GM12878 (cell line): ENCODE data around the gene LRP1B.

Experiments used
- CTCF ChIP-seq, 3 experiments: IDR thresholded peaks in 2 of 3; conservative IDR thresholded peaks in 1 of 3; 2 replicates each; pipeline ENCODE4 v1.5.1; 2011; ENCODE audit warnings: low read depth in 3 of 3, low read length in 3 of 3, mild to moderate bottlenecking in 3 of 3, control low read depth in 2 of 3, moderate library complexity in 2 of 3, inconsistent platforms in 1 of 3, mixed read lengths in 1 of 3; ENCODE audit not compliant: control insufficient read depth in 2 of 3, insufficient read depth in 1 of 3; ENCODE audit errors: extremely low read depth in 1 of 3
- CUX1 ChIP-seq: IDR thresholded peaks from 2 replicates; pipeline ENCODE4 v1.6.1; 2012; ENCODE audit warnings: improper control_type of control experiment, low read depth, low read length; ENCODE audit not compliant: insufficient replicate concordance
- EZH2 ChIP-seq: IDR thresholded peaks from 2 replicates; pipeline ENCODE4 v1.6.1; 2012; ENCODE audit warnings: low read depth, mild to moderate bottlenecking, control low read depth, inconsistent platforms, low read length, borderline replicate concordance; ENCODE audit not compliant: control insufficient read depth
- JUNB ChIP-seq: IDR thresholded peaks from 2 replicates; pipeline ENCODE4 v1.6.1; 2016; ENCODE audit warnings: antibody characterized with exemption, mild to moderate bottlenecking
- KDM1A ChIP-seq: fragments of 200-600 bp; sonication (generic); IDR thresholded peaks from 2 replicates; pipeline ENCODE4 v1.6.1; 2016; ENCODE audit warnings: borderline replicate concordance
- LARP7 ChIP-seq: fragments of 450-650 bp; IDR thresholded peaks from 2 replicates; pipeline ENCODE4 v1.6.1; 2017; ENCODE audit warnings: mild to moderate bottlenecking
- MYB ChIP-seq: fragments of 150-350 bp; IDR thresholded peaks from 2 replicates; pipeline ENCODE4 v1.6.1; 2014; ENCODE audit warnings: mild to moderate bottlenecking, low read depth, low read length, borderline replicate concordance
- PAX5 ChIP-seq: IDR thresholded peaks from 2 replicates; pipeline ENCODE4 v1.6.1; 2011; ENCODE audit warnings: low read depth, low read length, borderline replicate concordance
- POLR2A ChIP-seq: IDR thresholded peaks from 2 replicates; pipeline ENCODE4 v1.6.1; 2011; ENCODE audit warnings: low read depth, mild to moderate bottlenecking, low read length
- RAD21 ChIP-seq: IDR thresholded peaks from 2 replicates; pipeline ENCODE4 v1.6.1; 2011; ENCODE audit warnings: mild to moderate bottlenecking, low read depth, low read length, moderate library complexity; ENCODE audit not compliant: insufficient read depth
- RB1 ChIP-seq: fragments of 450-650 bp; formaldehyde crosslinking; IDR thresholded peaks from 2 replicates; pipeline ENCODE4 v1.6.1; 2017; ENCODE audit warnings: mild to moderate bottlenecking, borderline replicate concordance
- SPI1 ChIP-seq: IDR thresholded peaks from 2 replicates; pipeline ENCODE4 v1.6.1; 2011; ENCODE audit warnings: low read depth, mild to moderate bottlenecking, low read length, moderate library complexity, borderline replicate concordance; ENCODE audit not compliant: insufficient read depth
- TBL1XR1 ChIP-seq: IDR thresholded peaks from 2 replicates; pipeline ENCODE4 v1.6.1; 2012; ENCODE audit warnings: low read depth, low read length, improper control_type of control experiment
- USF2 ChIP-seq: IDR thresholded peaks from 2 replicates; pipeline ENCODE4 v1.6.1; 2011; ENCODE audit warnings: low read depth, low read length, improper control_type of control experiment, borderline replicate concordance

- TF ChIP-seq POLR2A, result no peak
- no peak for TF ChIP-seq RB1
- TF ChIP-seq SPI1, result no peak
- no peak for TF ChIP-seq MYB
- TF ChIP-seq JUNB, result no peak
- no peak for TF ChIP-seq LARP7
- no peak for TF ChIP-seq CTCF (IDR thresholded peaks at IDR 0.05 in 2 of 3, conservative IDR thresholded peaks at IDR 0.05 in 1 of 3; ENCODE audit: control insufficient read depth in 2 of 3, extremely low read depth in 1 of 3, insufficient read depth in 1 of 3, low read depth in 3 of 3, low read length in 3 of 3)
- no peak for TF ChIP-seq KDM1A
- TF ChIP-seq CUX1, result no peak
- TF ChIP-seq RAD21, result no peak
- TF ChIP-seq EZH2, result no peak
- no peak for TF ChIP-seq TBL1XR1
- TF ChIP-seq USF2, result no peak
- no peak for TF ChIP-seq PAX5
Observed at GRCh38 chr2:141660232-141660631, 470.6 kb downstream of the LRP1B start.
